Sigmoid colon (tissue), 7 donors: ENCODE results near the gene DDN. TPM values are rescaled to one million over a fixed set of nuclear protein-coding genes. Genes with fewer than 3 reads are reported as not detected.

Source experiments
- DNase-seq: peaks from one replicate; pipeline ENCODE4 v3.0.0-alpha.2; 2019
- H3K27ac ChIP-seq, 4 donors: fragments of 200-600 bp; sonication (generic); one replicate each; pipeline ENCODE4 v1.5.1; 2016 to 2019; ENCODE audit warnings: mild to moderate bottlenecking in 1 of 4
- H3K27me3 ChIP-seq, 3 donors: fragments of 200-600 bp; sonication (generic); one replicate each; pipeline ENCODE4 v1.5.1; 2019; ENCODE audit warnings: mild to moderate bottlenecking in 1 of 3
- H3K36me3 ChIP-seq, 4 donors: fragments of 200-600 bp; sonication (generic); one replicate each; pipeline ENCODE4 v1.5.1; 2016 to 2019
- H3K4me1 ChIP-seq, 4 donors: fragments of 200-600 bp; sonication (generic); one replicate each; pipeline ENCODE4 v1.5.1; 2017 to 2019
- H3K4me3 ChIP-seq, 4 donors: fragments of 200-600 bp; sonication (generic); one replicate each; pipeline ENCODE4 v1.5.1; 2017 to 2019; ENCODE audit warnings: mild to moderate bottlenecking in 2 of 4, moderate library complexity in 1 of 4
- H3K9me3 ChIP-seq, 4 donors: fragments of 200-600 bp in 3 of 4; sonication (generic) in 3 of 4; one replicate each; pipeline versions ENCODE4 v1.5.1 to v1.6.1; 2013 to 2019
- CTCF ChIP-seq, 4 experiments: fragments of 450-650 bp in 3 of 4; fragments of 200-600 bp in 1 of 4; IDR thresholded peaks; one replicate each; pipeline ENCODE4 v1.5.1; 2016 to 2019; ENCODE audit warnings: antibody characterized with exemption in 4 of 4, mild to moderate bottlenecking in 3 of 4, moderate library complexity in 2 of 4
- EP300 ChIP-seq, 4 donors: sonication (generic); formaldehyde crosslinking; IDR thresholded peaks; one replicate each; pipeline ENCODE4 v1.6.1; 2017; ENCODE audit warnings: antibody characterized with exemption in 4 of 4
- POLR2A ChIP-seq, 2 donors: fragments of 450-650 bp; IDR thresholded peaks; one replicate each; pipeline ENCODE4 v1.6.1; 2016; ENCODE audit warnings: antibody characterized with exemption in 2 of 2, mild to moderate bottlenecking in 2 of 2, moderate library complexity in 2 of 2
- POLR2AphosphoS5 ChIP-seq, 4 donors: sonication (generic); formaldehyde crosslinking; IDR thresholded peaks; one replicate each; pipeline ENCODE4 v1.6.1; 2017; ENCODE audit warnings: antibody characterized with exemption in 4 of 4
- WGBS, 2 donors: extraction: QIAGEN DNeasy Blood & Tissue Kit; methylation state at CpG; one replicate each; pipeline ENCODE4 v1.1.7; 2013; 5-methylcytosine and 5-hydroxymethylcytosine counted together
- intact Hi-C: fragments of 100-400 bp; cut with DNase I; formaldehyde crosslinking; loops from one replicate; pipeline ENCODE4 v1.15.1; 2023
- polyA plus RNA-seq, 3 donors: library from polyadenylated mRNA; stranded (reverse); fragments of 200-250 nt; gene quantifications; one replicate each; pipeline ENCODE4 v1.2.3, GENCODE V29; 2013
- total RNA-seq, 4 donors: library from RNA; depleted of rRNA; stranded (reverse); fragments of >200 nt; gene quantifications; one replicate each; pipeline ENCODE4 v1.1.0, GENCODE V29; 2016
- donor health status: healthy with polysubstance abuse.
- donor health status: Bipolar disorder and iron deficiency.
- donor health status: healthy.

DDN gene
- total and polyA plus RNA-seq, 7 donors: 0.14 to 0.69 (median 0.60) TPM; not detected in 4

GRCh38 chr12:48961331-48961730 lies 37.8 kb downstream of the DDN start:
- 73 to 79% methylated on average over 4 of the region's 4 CpGs for WGBS, 2 donors
- H3K4me3 ChIP-seq: no peak overlapping the region
- H3K4me1 ChIP-seq: peaks cover 0 to 6% (median 4%) of the 10 kb centered on the region in 4 donors
- no peaks in the 10 kb centered on the region for H3K9me3 ChIP-seq
- no peak for DNase-seq
- H3K27me3 ChIP-seq: peaks cover 0 to 6% (median 0%) of the 10 kb centered on the region in 3 donors
- no peaks in the 10 kb centered on the region for H3K36me3 ChIP-seq
- TF ChIP-seq EP300 (IDR thresholded peaks at IDR 0.05): no peak
- TF ChIP-seq POLR2AphosphoS5 (IDR thresholded peaks at IDR 0.05): no peak
- TF ChIP-seq CTCF (IDR thresholded peaks at IDR 0.05): no peak
- no peak for TF ChIP-seq POLR2A (IDR thresholded peaks at IDR 0.05)
- H3K27ac ChIP-seq: no peak overlapping the region
- intact Hi-C loops: no loop called here

- Histone ChIP-seq H3K27me3 (peaks cover 0 to 6% (median 0%) of the 10 kb centered on the region in 3 donors), H3K4me3 (no peak overlapping the region), H3K36me3 (no peaks in the 10 kb centered on the region), H3K4me1 (peaks cover 0 to 11% (median 8%) of the 10 kb centered on the region in 4 donors), H3K9me3 (no peaks in the 10 kb centered on the region), H3K27ac (no peak overlapping the region)
- intact Hi-C loops: no loop called here
- 80 to 86% methylated on average over 3 of the region's 3 CpGs for WGBS, 2 donors
- DNase-seq: no peak
- no peak for TF ChIP-seq EP300 (IDR thresholded peaks at IDR 0.05)
- no peak for TF ChIP-seq CTCF (IDR thresholded peaks at IDR 0.05)
- TF ChIP-seq POLR2AphosphoS5 (IDR thresholded peaks at IDR 0.05): no peak
- TF ChIP-seq POLR2A (IDR thresholded peaks at IDR 0.05): no peak
Observed at GRCh38 chr12:48960834-48961233, 38.3 kb downstream of the DDN start.

DNA sequence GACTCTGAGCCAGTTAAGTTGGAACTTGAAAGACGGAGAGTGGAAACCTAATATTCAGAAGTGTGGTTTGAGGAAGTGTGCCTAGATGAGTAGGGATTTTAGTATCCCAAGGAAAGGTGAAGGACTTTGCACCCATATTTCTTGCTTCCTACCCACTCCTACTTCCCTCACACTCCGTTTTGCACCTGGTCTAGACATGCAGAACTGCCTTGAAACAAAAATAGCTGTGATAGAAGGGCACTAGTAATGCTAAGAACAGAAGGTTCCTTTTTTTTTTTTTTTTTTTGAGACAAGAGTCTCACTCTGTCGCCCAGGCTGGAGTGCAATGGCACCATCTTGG lies 41.2 kb downstream of the DDN start:
- DNase-seq: no peak
- 1 to 15% methylated on average over 3 of the region's 3 CpGs for WGBS, 2 donors
- Histone ChIP-seq H3K4me3 (peak overlapping the region in 2 of 4 donors; percentile 99 to 100), H3K27me3 (peaks cover 0 to 6% (median 0%) of the 10 kb centered on the region in 3 donors), H3K4me1 (peaks cover 0 to 25% (median 15%) of the 10 kb centered on the region in 4 donors), H3K27ac (peak overlapping the region in 3 of 4 donors; percentile 87 to 93 (median 89)), H3K36me3 (peaks cover 0 to under 1% (median 0%) of the 10 kb centered on the region in 4 donors), H3K9me3 (no peaks in the 10 kb centered on the region)
- TF ChIP-seq POLR2AphosphoS5 (IDR thresholded peaks at IDR 0.05) (no peak), POLR2A (IDR thresholded peaks at IDR 0.05) (no peak), EP300 (IDR thresholded peaks at IDR 0.05) (no peak), CTCF (IDR thresholded peaks at IDR 0.05) (no peak)
- intact Hi-C loops: no loop called here

- WGBS, 2 donors: 0 to 1% methylated on average over 58 of the region's 58 CpGs
- DNase-seq: peak; percentile 97
- Histone ChIP-seq H3K4me1 (peaks cover 0 to 25% (median 15%) of the 10 kb centered on the region in 4 donors), H3K36me3 (peaks cover 0 to 4% (median 0%) of the 10 kb centered on the region in 4 donors), H3K9me3 (no peaks in the 10 kb centered on the region), H3K27ac (peak within 1 kb of the TSS; percentile 79 to 93 (median 88)), H3K4me3 (peak within 1 kb of the TSS; percentile 77 to 100 (median 88)), H3K27me3 (peaks cover 0 to 6% (median 0%) of the 10 kb centered on the region in 3 donors)
- intact Hi-C loops: no loop called here
- TF ChIP-seq CTCF (IDR thresholded peaks at IDR 0.05) (no peak), POLR2A (IDR thresholded peaks at IDR 0.05) (peak; percentile 66 to 81), POLR2AphosphoS5 (IDR thresholded peaks at IDR 0.05) (peak; percentile 54 to 91 (median 89))
Observed at GRCh38 chr12:48957141-48958048, 41.8 kb downstream of the DDN start, which contains the start of gene ARF3. ARF3 (minus strand) TSS chr12:48957487; CDS start chr12:48941095, 16,392 bp downstream.
